Measurements from ENCODE around the gene GOLGA8B. TPM values are rescaled to one million over a fixed set of nuclear protein-coding genes. Genes with fewer than 3 reads are reported as not detected.
"Not testable (repeated sequence)": the region's sequence is repeated elsewhere in the genome, so short reads cannot be mapped to it uniquely, and the experiment has no call there.

GOLGA8B gene
- total RNA-seq, 1 experiment from 2014 or later, result 67.3 TPM

GRCh38 chr15:34567174-34567573 lies 16.3 kb downstream of the GOLGA8B start:
- H3K36me3 ChIP-seq (ENCODE audit: low read depth); H3K27me3 ChIP-seq (ENCODE audit: insufficient read depth, low read depth); H3K79me2 ChIP-seq (ENCODE audit: low read depth); H3K9me3 ChIP-seq (ENCODE audit: insufficient read depth, low read depth); H3K27ac ChIP-seq; H3K4me2 ChIP-seq; H3K4me1 ChIP-seq (replicated peaks; ENCODE audit: insufficient read depth); H4K20me1 ChIP-seq (ENCODE audit: insufficient read depth); CTCF ChIA-PET; BruUV-seq (replicated peaks); H3K4me3 ChIP-seq; H2AFZ ChIP-seq; DNase-seq; H3F3A ChIP-seq (ENCODE audit: insufficient read depth, low read depth); intact Hi-C loops (cut with micrococcal nuclease; ENCODE audit: unreplicated experiment); H3K9me2 ChIP-seq (ENCODE audit: insufficient read depth); POLR2A ChIA-PET (ENCODE audit: unreplicated experiment): not testable (repeated sequence)

GRCh38 chr15:34564711-34565110 lies 18.7 kb downstream of the GOLGA8B start:
- H3K79me2 ChIP-seq (ENCODE audit: low read depth); DNase-seq; H3K4me1 ChIP-seq (replicated peaks; ENCODE audit: insufficient read depth); POLR2A ChIA-PET (ENCODE audit: unreplicated experiment); BruUV-seq (replicated peaks); H3K36me3 ChIP-seq (ENCODE audit: low read depth); intact Hi-C loops (cut with micrococcal nuclease; ENCODE audit: unreplicated experiment); H4K20me1 ChIP-seq (ENCODE audit: insufficient read depth); CTCF ChIA-PET; H3K27ac ChIP-seq; H3F3A ChIP-seq (ENCODE audit: insufficient read depth, low read depth); H3K27me3 ChIP-seq (ENCODE audit: insufficient read depth, low read depth); H3K4me3 ChIP-seq; H3K9me3 ChIP-seq (ENCODE audit: insufficient read depth, low read depth); H2AFZ ChIP-seq; H3K4me2 ChIP-seq; H3K9me2 ChIP-seq (ENCODE audit: insufficient read depth): not testable (repeated sequence)

GRCh38 chr15:34560814-34561213 lies 22.6 kb downstream of the GOLGA8B start:
- DNase-seq; H2AFZ ChIP-seq; intact Hi-C loops (cut with micrococcal nuclease; ENCODE audit: unreplicated experiment); H3K27ac ChIP-seq; H3K27me3 ChIP-seq (ENCODE audit: insufficient read depth, low read depth); H3K9me2 ChIP-seq (ENCODE audit: insufficient read depth); BruUV-seq (replicated peaks); H3K4me1 ChIP-seq (replicated peaks; ENCODE audit: insufficient read depth); H3K4me3 ChIP-seq; H4K20me1 ChIP-seq (ENCODE audit: insufficient read depth); H3K4me2 ChIP-seq; H3K36me3 ChIP-seq (ENCODE audit: low read depth); H3K9me3 ChIP-seq (ENCODE audit: insufficient read depth, low read depth); H3F3A ChIP-seq (ENCODE audit: insufficient read depth, low read depth); H3K79me2 ChIP-seq (ENCODE audit: low read depth); CTCF ChIA-PET; POLR2A ChIA-PET (ENCODE audit: unreplicated experiment): not testable (repeated sequence)

GRCh38 chr15:34559764-34560163 lies 23.7 kb downstream of the GOLGA8B start:
- H3K9me2 ChIP-seq (ENCODE audit: insufficient read depth); H3K4me1 ChIP-seq (replicated peaks; ENCODE audit: insufficient read depth); POLR2A ChIA-PET (ENCODE audit: unreplicated experiment); H3K27me3 ChIP-seq (ENCODE audit: insufficient read depth, low read depth); DNase-seq; H3K79me2 ChIP-seq (ENCODE audit: low read depth); BruUV-seq (replicated peaks); H3F3A ChIP-seq (ENCODE audit: insufficient read depth, low read depth); H2AFZ ChIP-seq; H3K36me3 ChIP-seq (ENCODE audit: low read depth); H3K4me3 ChIP-seq; H4K20me1 ChIP-seq (ENCODE audit: insufficient read depth); H3K4me2 ChIP-seq; H3K27ac ChIP-seq; H3K9me3 ChIP-seq (ENCODE audit: insufficient read depth, low read depth); intact Hi-C loops (cut with micrococcal nuclease; ENCODE audit: unreplicated experiment); CTCF ChIA-PET: not testable (repeated sequence)

GRCh38 chr15:34555162-34555561 lies 28.3 kb downstream of the GOLGA8B start:
- H3K9me3 ChIP-seq (ENCODE audit: insufficient read depth, low read depth); H3K27ac ChIP-seq; H3K4me3 ChIP-seq; H3F3A ChIP-seq (ENCODE audit: insufficient read depth, low read depth); CTCF ChIA-PET; H3K9me2 ChIP-seq (ENCODE audit: insufficient read depth); H3K79me2 ChIP-seq (ENCODE audit: low read depth); intact Hi-C loops (cut with micrococcal nuclease; ENCODE audit: unreplicated experiment); H3K4me2 ChIP-seq; H4K20me1 ChIP-seq (ENCODE audit: insufficient read depth); H3K36me3 ChIP-seq (ENCODE audit: low read depth); H3K4me1 ChIP-seq (replicated peaks; ENCODE audit: insufficient read depth); DNase-seq; H2AFZ ChIP-seq; POLR2A ChIA-PET (ENCODE audit: unreplicated experiment); BruUV-seq (replicated peaks); H3K27me3 ChIP-seq (ENCODE audit: insufficient read depth, low read depth): not testable (repeated sequence)

- H3F3A ChIP-seq (ENCODE audit: insufficient read depth, low read depth); H3K79me2 ChIP-seq (ENCODE audit: low read depth); H3K9me3 ChIP-seq (ENCODE audit: insufficient read depth, low read depth); H3K36me3 ChIP-seq (ENCODE audit: low read depth); H3K27ac ChIP-seq; BruUV-seq (replicated peaks); intact Hi-C loops (cut with micrococcal nuclease; ENCODE audit: unreplicated experiment); H4K20me1 ChIP-seq (ENCODE audit: insufficient read depth); H3K4me1 ChIP-seq (replicated peaks; ENCODE audit: insufficient read depth); H3K27me3 ChIP-seq (ENCODE audit: insufficient read depth, low read depth); CTCF ChIA-PET; POLR2A ChIA-PET (ENCODE audit: unreplicated experiment); H3K4me3 ChIP-seq; DNase-seq; H2AFZ ChIP-seq; H3K4me2 ChIP-seq; H3K9me2 ChIP-seq (ENCODE audit: insufficient read depth): not testable (repeated sequence)
Measured at GRCh38 chr15:34554716-34555115, 28.7 kb downstream of the GOLGA8B start.

- H3K9me3 ChIP-seq (ENCODE audit: insufficient read depth, low read depth); H3K9me2 ChIP-seq (ENCODE audit: insufficient read depth); H3K27ac ChIP-seq; H2AFZ ChIP-seq; BruUV-seq (replicated peaks); H3K36me3 ChIP-seq (ENCODE audit: low read depth); H3F3A ChIP-seq (ENCODE audit: insufficient read depth, low read depth); H3K79me2 ChIP-seq (ENCODE audit: low read depth); intact Hi-C loops (cut with micrococcal nuclease; ENCODE audit: unreplicated experiment); POLR2A ChIA-PET (ENCODE audit: unreplicated experiment); H3K4me1 ChIP-seq (replicated peaks; ENCODE audit: insufficient read depth); H3K27me3 ChIP-seq (ENCODE audit: insufficient read depth, low read depth); H3K4me2 ChIP-seq; H3K4me3 ChIP-seq; DNase-seq; CTCF ChIA-PET; H4K20me1 ChIP-seq (ENCODE audit: insufficient read depth): not testable (repeated sequence)
Measured at GRCh38 chr15:34554126-34554525, 29.3 kb downstream of the GOLGA8B start.

- H3K27me3 ChIP-seq (ENCODE audit: insufficient read depth, low read depth), result not testable (repeated sequence)
Measured at GRCh38 chr15:34550129-34550528, 33.3 kb downstream of the GOLGA8B start.

More at GRCh38 chr15:34550129-34550528, 33.3 kb downstream of the GOLGA8B start:
- DNase-seq; H3F3A ChIP-seq (ENCODE audit: insufficient read depth, low read depth); H3K9me2 ChIP-seq (ENCODE audit: insufficient read depth); BruUV-seq (replicated peaks); H3K9me3 ChIP-seq (ENCODE audit: insufficient read depth, low read depth); H3K36me3 ChIP-seq (ENCODE audit: low read depth); intact Hi-C loops (cut with micrococcal nuclease; ENCODE audit: unreplicated experiment); H3K4me3 ChIP-seq; H3K4me2 ChIP-seq; H3K79me2 ChIP-seq (ENCODE audit: low read depth); POLR2A ChIA-PET (ENCODE audit: unreplicated experiment); H4K20me1 ChIP-seq (ENCODE audit: insufficient read depth); CTCF ChIA-PET; H2AFZ ChIP-seq; H3K27ac ChIP-seq; H3K4me1 ChIP-seq (replicated peaks; ENCODE audit: insufficient read depth): not testable (repeated sequence)

Data from PC-9 (cell line).